ENCODE results near the gene B3GNT5. TPM values are rescaled to one million over a fixed set of nuclear protein-coding genes. Genes with fewer than 3 reads are reported as not detected.

The B3GNT5 gene
- total and polyA plus RNA-seq, 2 donors (not counting 1 experiment from before 2014, with no cell fraction given) = 0.07 to 0.37 TPM

- H3K36me3 ChIP-seq (replicated peaks in 1 of 2; ENCODE audit: control extremely low read depth in 1 of 2, control insufficient read depth in 1 of 2, extremely low read depth in 1 of 2, insufficient read depth in 2 of 2, low read length in 1 of 2) = no peaks in the 10 kb centered on the region
- Mint-ChIP-seq H3K9me3 (ENCODE audit: insufficient read depth) (no peaks in the 10 kb centered on the region), H3K4me3 (no peak overlapping the region), H3K4me1 (peaks cover 16% of the 10 kb centered on the region), H3K27ac (no peak overlapping the region), H3K27me3 (peaks cover 13% of the 10 kb centered on the region)
- TF ChIP-seq, protein P1, sequence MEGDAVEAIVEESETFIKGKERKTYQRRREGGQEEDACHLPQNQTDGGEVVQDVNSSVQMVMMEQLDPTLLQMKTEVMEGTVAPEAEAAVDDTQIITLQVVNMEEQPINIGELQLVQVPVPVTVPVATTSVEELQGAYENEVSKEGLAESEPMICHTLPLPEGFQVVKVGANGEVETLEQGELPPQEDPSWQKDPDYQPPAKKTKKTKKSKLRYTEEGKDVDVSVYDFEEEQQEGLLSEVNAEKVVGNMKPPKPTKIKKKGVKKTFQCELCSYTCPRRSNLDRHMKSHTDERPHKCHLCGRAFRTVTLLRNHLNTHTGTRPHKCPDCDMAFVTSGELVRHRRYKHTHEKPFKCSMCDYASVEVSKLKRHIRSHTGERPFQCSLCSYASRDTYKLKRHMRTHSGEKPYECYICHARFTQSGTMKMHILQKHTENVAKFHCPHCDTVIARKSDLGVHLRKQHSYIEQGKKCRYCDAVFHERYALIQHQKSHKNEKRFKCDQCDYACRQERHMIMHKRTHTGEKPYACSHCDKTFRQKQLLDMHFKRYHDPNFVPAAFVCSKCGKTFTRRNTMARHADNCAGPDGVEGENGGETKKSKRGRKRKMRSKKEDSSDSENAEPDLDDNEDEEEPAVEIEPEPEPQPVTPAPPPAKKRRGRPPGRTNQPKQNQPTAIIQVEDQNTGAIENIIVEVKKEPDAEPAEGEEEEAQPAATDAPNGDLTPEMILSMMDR (IDR thresholded peaks at IDR 0.05) = no peak
- TF ChIP-seq EZH2 (IDR thresholded peaks at IDR 0.05; ENCODE audit: borderline replicate concordance, insufficient read depth, low read depth, low read length, poor library complexity, severe bottlenecking) = no peak
- CTCF ChIA-PET = no interaction called here
- no peaks in the 10 kb centered on the region for H3K9me3 ChIP-seq (ENCODE audit: control extremely low read depth in 1 of 3, control insufficient read depth in 2 of 3, insufficient read depth in 1 of 3, low read length in 2 of 3)
- no peaks in the 10 kb centered on the region for H3K79me2 ChIP-seq (ENCODE audit: control insufficient read depth, insufficient read depth, low read length)
- no peaks in the 10 kb centered on the region for H4K20me1 ChIP-seq (ENCODE audit: control insufficient read depth, insufficient read depth, low read length, poor library complexity, severe bottlenecking)
- H3K4me2 ChIP-seq (replicated peaks; ENCODE audit: low read depth, low read length, poor library complexity, severe bottlenecking) = no peak overlapping the region
- POLR2A ChIA-PET = no interaction called here
- no peak overlapping the region for H3K9ac ChIP-seq (ENCODE audit: low read length)
- intact Hi-C loops (cut with micrococcal nuclease) = no loop called here
- no peak overlapping the region for H2AFZ ChIP-seq (ENCODE audit: insufficient read depth, low read depth, low read length, poor library complexity, severe bottlenecking)
- H3K27me3 ChIP-seq (replicated peaks in 1 of 4; ENCODE audit: control extremely low read depth in 1 of 4, control insufficient read depth in 3 of 4, insufficient read depth in 4 of 4, low read length in 3 of 4) = peaks cover 0 to 3% (median 0%) of the 10 kb centered on the region in 4 experiments
- no peak for DNase-seq
- no peak for ATAC-seq (ENCODE audit: low read depth)
- no peak overlapping the region for H3K27ac ChIP-seq (ENCODE audit: low read length in 2 of 2)
- H3K4me1 ChIP-seq (ENCODE audit: control insufficient read depth in 2 of 2, insufficient read depth in 2 of 2, low read length in 2 of 2) = peaks cover 15 to 17% of the 10 kb centered on the region in 2 donors
- no peak overlapping the region for H3K4me3 ChIP-seq (ENCODE audit: control extremely low read depth in 1 of 5, extremely low read depth in 1 of 5, insufficient read depth in 1 of 5, low read depth in 2 of 5, low read length in 4 of 5)
- WGBS (ENCODE audit: insufficient coverage) = 57% methylated on average over 1 of the region's 5 CpGs
These were observed 11.2 kb downstream of the B3GNT5 start for GRCh38 chr3:183264268-183264667.

DNA sequence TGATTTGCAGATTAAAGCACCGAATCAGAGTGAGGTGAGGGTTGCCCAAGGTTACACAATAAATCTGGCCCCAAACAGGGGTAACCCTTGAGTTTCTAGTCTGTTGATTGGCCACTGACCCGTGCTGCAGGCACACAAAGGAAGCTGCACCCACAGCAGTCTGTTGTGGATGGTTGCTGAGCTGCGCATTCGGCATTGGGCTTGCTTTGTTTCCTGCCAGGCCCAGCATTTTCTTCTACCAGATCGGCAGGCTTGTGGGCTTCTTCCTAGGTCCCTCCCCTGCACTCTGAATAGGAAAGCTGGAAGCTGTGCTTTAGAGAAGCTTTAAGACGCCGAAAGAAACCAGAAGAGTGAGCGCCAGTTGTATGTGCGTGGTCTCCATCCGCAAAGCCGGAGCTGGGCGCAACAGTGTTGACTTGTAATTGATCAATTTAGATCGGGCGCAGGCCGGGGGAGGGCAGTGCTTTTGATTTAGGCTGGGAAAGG lies 12.1 kb downstream of the B3GNT5 start:
- no peak overlapping the region for H3K4me3 Mint-ChIP-seq
- peaks cover 16% of the 10 kb centered on the region for H3K27me3 Mint-ChIP-seq
- Histone ChIP-seq H3K9me3 (ENCODE audit: control extremely low read depth in 1 of 3, control insufficient read depth in 2 of 3, insufficient read depth in 1 of 3, low read length in 2 of 3) (no peaks in the 10 kb centered on the region), H3K27ac (ENCODE audit: low read length in 2 of 2) (no peak overlapping the region), H3K79me2 (ENCODE audit: control insufficient read depth, insufficient read depth, low read length) (no peaks in the 10 kb centered on the region), H3K36me3 (replicated peaks in 1 of 2; ENCODE audit: control extremely low read depth in 1 of 2, control insufficient read depth in 1 of 2, extremely low read depth in 1 of 2, insufficient read depth in 2 of 2, low read length in 1 of 2) (no peaks in the 10 kb centered on the region), H3K4me3 (ENCODE audit: control extremely low read depth in 1 of 5, extremely low read depth in 1 of 5, insufficient read depth in 1 of 5, low read depth in 2 of 5, low read length in 4 of 5) (no peak overlapping the region), H3K4me1 (ENCODE audit: control insufficient read depth in 2 of 2, insufficient read depth in 2 of 2, low read length in 2 of 2) (peaks cover 5 to 8% of the 10 kb centered on the region in 2 donors), H3K27me3 (replicated peaks in 1 of 4; ENCODE audit: control extremely low read depth in 1 of 4, control insufficient read depth in 3 of 4, insufficient read depth in 4 of 4, low read length in 3 of 4) (peaks cover 0 to 3% (median 0%) of the 10 kb centered on the region in 4 experiments), H4K20me1 (ENCODE audit: control insufficient read depth, insufficient read depth, low read length, poor library complexity, severe bottlenecking) (no peaks in the 10 kb centered on the region), H3K9ac (ENCODE audit: low read length) (no peak overlapping the region), H2AFZ (ENCODE audit: insufficient read depth, low read depth, low read length, poor library complexity, severe bottlenecking) (no peak overlapping the region), H3K4me2 (replicated peaks; ENCODE audit: low read depth, low read length, poor library complexity, severe bottlenecking) (no peak overlapping the region)
- CTCF ChIA-PET = interaction anchor here (1.2 kb wide), 1 partner anchor 13 kb away, joined by 3 read pairs; no protein-coding TSS in a partner anchor
- WGBS (ENCODE audit: insufficient coverage) = 52% methylated on average over 12 of the region's 15 CpGs
- no peak for ATAC-seq (ENCODE audit: low read depth)
- TF ChIP-seq, protein P1 (IDR thresholded peaks at IDR 0.05) = no peak
- no peak for TF ChIP-seq EZH2 (IDR thresholded peaks at IDR 0.05; ENCODE audit: borderline replicate concordance, insufficient read depth, low read depth, low read length, poor library complexity, severe bottlenecking)
- intact Hi-C loops (cut with micrococcal nuclease) = no loop called here
- H3K9me3 Mint-ChIP-seq (ENCODE audit: insufficient read depth) = no peaks in the 10 kb centered on the region
- DNase-seq = no peak
- no peak overlapping the region for H3K27ac Mint-ChIP-seq
- peaks cover 6% of the 10 kb centered on the region for H3K4me1 Mint-ChIP-seq
- POLR2A ChIA-PET = no interaction called here

All from B cell (primary cell).